ENCODE measurements around the gene TFG. TPM values are rescaled to one million over a fixed set of nuclear protein-coding genes. Genes with fewer than 3 reads are reported as not detected.

Gene TFG
- 121 and 136 TPM in 2 replicates for total RNA-seq

GRCh38 chr3:100708989-100709841, at the start of gene TFG:
Gene TFG, plus strand, starts transcription at chr3:100709494. Its CDS starts 4,192 bp downstream, at chr3:100713686.

Other genes starting within 250 kb of the TFG start
- 74.3 and 93.9 TPM in 2 replicates for gene TMEM45A, start 216.9 kb upstream of the TFG start, total RNA-seq
- not detected in 2 replicates for gene ADGRG7, start 99.9 kb upstream of the TFG start, total RNA-seq